22Rv1 (cell line): Measurements from ENCODE around the gene TTC28.

Experiments
- CTCF ChIP-seq: fragments of 450-650 bp; IDR thresholded peaks from 2 replicates; pipeline ENCODE4 v1.5.1; 2017; ENCODE audit warnings: mild to moderate bottlenecking
- ZFX ChIP-seq: fragments of 450-650 bp; IDR thresholded peaks from 2 replicates; pipeline ENCODE4 v1.6.1; 2017; ENCODE audit warnings: antibody characterized with exemption, borderline replicate concordance

DNA sequence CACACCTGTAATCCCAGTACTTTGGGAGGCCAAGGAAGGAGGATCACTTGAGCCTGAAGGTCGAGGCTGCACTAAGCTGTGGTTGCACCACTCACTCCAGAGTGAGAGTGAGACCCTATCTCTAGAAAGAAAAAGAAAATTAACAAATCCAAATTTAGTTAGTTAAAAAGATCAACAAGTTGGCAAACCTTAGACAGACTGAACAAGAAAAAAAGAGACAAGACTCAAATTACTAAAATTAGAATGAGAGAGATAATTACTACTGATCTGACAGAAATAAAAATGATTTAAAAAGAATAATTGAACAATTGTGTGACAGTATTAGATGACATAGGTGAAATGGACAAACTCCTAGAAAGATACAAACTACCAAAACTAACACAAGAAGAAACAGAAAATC, 48.4 kb upstream of the TTC28 start:
- TF ChIP-seq CTCF: no peak
- no peak for TF ChIP-seq ZFX
